ENCODE results near the gene ARHGAP26. TPM values are rescaled to one million over a fixed set of nuclear protein-coding genes. Genes with fewer than 3 reads are reported as not detected.

ARHGAP26 gene
- total and polyA plus RNA-seq, 2 experiments from 2014 or later: 9.5 to 16.8 TPM

DNA sequence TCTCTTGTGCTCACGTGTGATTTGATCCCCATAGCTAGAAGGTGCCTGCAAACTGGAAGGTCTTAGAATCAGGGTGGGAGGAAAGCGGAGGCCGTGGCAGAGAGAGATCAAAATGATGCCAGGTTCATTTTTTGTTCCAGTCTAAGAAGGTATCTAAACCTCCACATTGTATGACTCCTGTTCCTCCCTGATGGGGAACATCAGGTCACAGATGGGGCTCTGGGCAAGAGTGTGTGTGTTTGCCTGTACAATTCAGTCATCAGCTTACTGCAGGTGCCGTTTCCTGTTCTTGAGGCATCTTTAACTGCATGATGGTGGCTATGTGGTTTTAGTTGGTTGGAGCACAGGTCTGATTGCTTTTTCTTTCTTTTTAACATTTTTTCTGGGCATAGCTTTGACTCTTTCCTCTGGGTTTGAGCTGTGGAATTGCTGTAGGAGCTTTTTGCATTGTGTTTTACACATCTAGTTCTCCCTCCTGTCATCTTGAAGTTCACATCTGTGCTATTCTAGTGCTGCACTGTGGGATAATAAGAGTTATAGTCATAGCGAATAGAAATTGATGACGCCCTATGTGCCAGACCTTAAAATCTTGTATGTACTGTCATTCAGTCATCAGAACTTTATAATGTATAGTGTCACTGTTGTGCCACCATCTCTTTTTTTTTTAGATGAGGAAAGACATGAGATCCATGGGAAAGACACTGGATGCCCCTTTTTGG lies 30.8 kb downstream of the ARHGAP26 start:
- TF ChIP-seq, protein P1, sequence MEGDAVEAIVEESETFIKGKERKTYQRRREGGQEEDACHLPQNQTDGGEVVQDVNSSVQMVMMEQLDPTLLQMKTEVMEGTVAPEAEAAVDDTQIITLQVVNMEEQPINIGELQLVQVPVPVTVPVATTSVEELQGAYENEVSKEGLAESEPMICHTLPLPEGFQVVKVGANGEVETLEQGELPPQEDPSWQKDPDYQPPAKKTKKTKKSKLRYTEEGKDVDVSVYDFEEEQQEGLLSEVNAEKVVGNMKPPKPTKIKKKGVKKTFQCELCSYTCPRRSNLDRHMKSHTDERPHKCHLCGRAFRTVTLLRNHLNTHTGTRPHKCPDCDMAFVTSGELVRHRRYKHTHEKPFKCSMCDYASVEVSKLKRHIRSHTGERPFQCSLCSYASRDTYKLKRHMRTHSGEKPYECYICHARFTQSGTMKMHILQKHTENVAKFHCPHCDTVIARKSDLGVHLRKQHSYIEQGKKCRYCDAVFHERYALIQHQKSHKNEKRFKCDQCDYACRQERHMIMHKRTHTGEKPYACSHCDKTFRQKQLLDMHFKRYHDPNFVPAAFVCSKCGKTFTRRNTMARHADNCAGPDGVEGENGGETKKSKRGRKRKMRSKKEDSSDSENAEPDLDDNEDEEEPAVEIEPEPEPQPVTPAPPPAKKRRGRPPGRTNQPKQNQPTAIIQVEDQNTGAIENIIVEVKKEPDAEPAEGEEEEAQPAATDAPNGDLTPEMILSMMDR (conservative IDR thresholded peaks at IDR 0.05; ENCODE audit: low read depth in 2 of 2): no peak
- no peak for TF ChIP-seq ZNF331 (CRISPR knock-in tag; IDR thresholded peaks at IDR 0.05; ENCODE audit: low read depth)
- no peak for TF ChIP-seq STAT1 (IDR thresholded peaks at IDR 0.05; ENCODE audit: unreplicated experiment)
- no peak for TF ChIP-seq CREB1 (CRISPR knock-in tag; IDR thresholded peaks at IDR 0.05; ENCODE audit: low read depth)
- TF ChIP-seq POLR2AphosphoS5 (IDR thresholded peaks at IDR 0.05; ENCODE audit: low read depth): no peak
- TF ChIP-seq, protein P2, sequence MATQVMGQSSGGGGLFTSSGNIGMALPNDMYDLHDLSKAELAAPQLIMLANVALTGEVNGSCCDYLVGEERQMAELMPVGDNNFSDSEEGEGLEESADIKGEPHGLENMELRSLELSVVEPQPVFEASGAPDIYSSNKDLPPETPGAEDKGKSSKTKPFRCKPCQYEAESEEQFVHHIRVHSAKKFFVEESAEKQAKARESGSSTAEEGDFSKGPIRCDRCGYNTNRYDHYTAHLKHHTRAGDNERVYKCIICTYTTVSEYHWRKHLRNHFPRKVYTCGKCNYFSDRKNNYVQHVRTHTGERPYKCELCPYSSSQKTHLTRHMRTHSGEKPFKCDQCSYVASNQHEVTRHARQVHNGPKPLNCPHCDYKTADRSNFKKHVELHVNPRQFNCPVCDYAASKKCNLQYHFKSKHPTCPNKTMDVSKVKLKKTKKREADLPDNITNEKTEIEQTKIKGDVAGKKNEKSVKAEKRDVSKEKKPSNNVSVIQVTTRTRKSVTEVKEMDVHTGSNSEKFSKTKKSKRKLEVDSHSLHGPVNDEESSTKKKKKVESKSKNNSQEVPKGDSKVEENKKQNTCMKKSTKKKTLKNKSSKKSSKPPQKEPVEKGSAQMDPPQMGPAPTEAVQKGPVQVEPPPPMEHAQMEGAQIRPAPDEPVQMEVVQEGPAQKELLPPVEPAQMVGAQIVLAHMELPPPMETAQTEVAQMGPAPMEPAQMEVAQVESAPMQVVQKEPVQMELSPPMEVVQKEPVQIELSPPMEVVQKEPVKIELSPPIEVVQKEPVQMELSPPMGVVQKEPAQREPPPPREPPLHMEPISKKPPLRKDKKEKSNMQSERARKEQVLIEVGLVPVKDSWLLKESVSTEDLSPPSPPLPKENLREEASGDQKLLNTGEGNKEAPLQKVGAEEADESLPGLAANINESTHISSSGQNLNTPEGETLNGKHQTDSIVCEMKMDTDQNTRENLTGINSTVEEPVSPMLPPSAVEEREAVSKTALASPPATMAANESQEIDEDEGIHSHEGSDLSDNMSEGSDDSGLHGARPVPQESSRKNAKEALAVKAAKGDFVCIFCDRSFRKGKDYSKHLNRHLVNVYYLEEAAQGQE (IDR thresholded peaks at IDR 0.05; ENCODE audit: unreplicated experiment): no peak
- no peak for TF ChIP-seq NANOG (IDR thresholded peaks at IDR 0.05; ENCODE audit: borderline replicate concordance)
- TF ChIP-seq, protein P3, sequence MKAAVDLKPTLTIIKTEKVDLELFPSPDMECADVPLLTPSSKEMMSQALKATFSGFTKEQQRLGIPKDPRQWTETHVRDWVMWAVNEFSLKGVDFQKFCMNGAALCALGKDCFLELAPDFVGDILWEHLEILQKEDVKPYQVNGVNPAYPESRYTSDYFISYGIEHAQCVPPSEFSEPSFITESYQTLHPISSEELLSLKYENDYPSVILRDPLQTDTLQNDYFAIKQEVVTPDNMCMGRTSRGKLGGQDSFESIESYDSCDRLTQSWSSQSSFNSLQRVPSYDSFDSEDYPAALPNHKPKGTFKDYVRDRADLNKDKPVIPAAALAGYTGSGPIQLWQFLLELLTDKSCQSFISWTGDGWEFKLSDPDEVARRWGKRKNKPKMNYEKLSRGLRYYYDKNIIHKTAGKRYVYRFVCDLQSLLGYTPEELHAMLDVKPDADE (IDR thresholded peaks at IDR 0.05): no peak
- no peak for TF ChIP-seq EZH2 (IDR thresholded peaks at IDR 0.05; ENCODE audit: low read depth, unreplicated experiment)
- no peak for TF ChIP-seq ZNF114 (CRISPR knock-in tag; IDR thresholded peaks at IDR 0.05)
- Mint-ChIP-seq H3K27me3 (ENCODE audit: insufficient read depth, low read depth, poor library complexity) (no peaks in the 10 kb centered on the region), H3K4me1 (peaks cover 34% of the 10 kb centered on the region), H3K27ac (no peak overlapping the region), H3K9me3 (no peaks in the 10 kb centered on the region), H3K36me3 (ENCODE audit: low read depth) (no peaks in the 10 kb centered on the region), H3K4me3 (no peak overlapping the region)
- no peak overlapping the region for H2AFZ ChIP-seq
- peaks cover 18% of the 10 kb centered on the region for H3K4me1 ChIP-seq (ENCODE audit: insufficient read depth)
- no peak for ATAC-seq
- H3F3A ChIP-seq (replicated peaks; ENCODE audit: low read depth): no peaks in the 10 kb centered on the region; the same call in 1 of the 2 replicates
- H3K27ac ChIP-seq (ENCODE audit: low read depth): no peak overlapping the region
- H3K4me2 ChIP-seq: no peak overlapping the region
- H3K9me2 ChIP-seq (ENCODE audit: insufficient read depth): no peaks in the 10 kb centered on the region
- no peak overlapping the region for H3K4me3 ChIP-seq
- H3K36me3 ChIP-seq (ENCODE audit: insufficient read depth): no peaks in the 10 kb centered on the region
- H3K27me3 ChIP-seq (ENCODE audit: insufficient read depth): no peaks in the 10 kb centered on the region
- DNase-seq (ENCODE audit: low spot score): no peak
- H3K79me2 ChIP-seq (replicated peaks; ENCODE audit: insufficient read depth): peaks cover 63% of the 10 kb centered on the region
- H4K20me1 ChIP-seq (replicated peaks; ENCODE audit: insufficient read depth): peaks cover 33% of the 10 kb centered on the region

Measured in GM23338 (cell line).